SH-SY5Y (cell line): ENCODE data around the gene SETBP1.

Experiments used
- GATA2 ChIP-seq: IDR thresholded peaks from 2 replicates; pipeline ENCODE4 v1.6.1; 2011; ENCODE audit warnings: mild to moderate bottlenecking, low read depth, low read length
- GATA3 ChIP-seq: IDR thresholded peaks from 2 replicates; pipeline ENCODE4 v1.6.1; 2011; ENCODE audit warnings: low read depth, mild to moderate bottlenecking, low read length, moderate library complexity

DNA sequence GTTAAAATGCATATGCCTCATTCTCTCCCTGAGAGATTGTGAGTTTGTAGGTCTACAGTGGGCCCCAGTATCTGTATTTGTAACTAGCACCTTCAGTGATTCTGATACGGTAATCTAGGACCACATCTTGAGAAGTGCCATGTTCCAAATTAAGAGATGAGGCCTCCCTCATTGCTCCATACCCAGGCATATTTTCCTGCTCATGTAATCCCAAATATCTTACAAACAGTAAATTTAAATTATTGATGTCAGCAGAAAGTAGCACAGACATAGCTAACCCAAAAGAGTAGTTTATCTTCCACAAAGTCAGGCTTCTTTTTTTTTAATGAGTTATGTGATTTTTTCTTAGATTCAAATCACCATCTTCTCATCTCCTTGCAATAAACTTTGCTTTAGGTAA, 263.8 kb downstream of the SETBP1 start:
- TF ChIP-seq GATA3 (no peak), GATA2 (no peak)
